Measurements from ENCODE around the gene HARBI1. TPM values are rescaled to one million over a fixed set of nuclear protein-coding genes. Genes with fewer than 3 reads are reported as not detected.

HARBI1 gene
- total RNA-seq, 4 donors from 2014 or later = 0.59 to 5.2 (median 2.6) TPM

- 87 to 88% methylated on average over 8 of the region's 8 CpGs for WGBS, 2 donors
- H3K4me1 ChIP-seq = peaks cover 0 to 12% (median 2%) of the 10 kb centered on the region in 4 donors
- DNase-seq (ENCODE audit: low spot score in 2 of 2) = no peak
- H3K4me3 ChIP-seq = no peak overlapping the region
- TF ChIP-seq CTCF (IDR thresholded peaks at IDR 0.05) = no peak
- peak overlapping the region in 1 of 4 donors; percentile 26 for H3K27ac ChIP-seq
- no peaks in the 10 kb centered on the region for H3K27me3 ChIP-seq
- H3K36me3 ChIP-seq = peaks cover 0 to 61% (median 8%) of the 10 kb centered on the region in 3 donors
- H3K9me3 ChIP-seq = no peaks in the 10 kb centered on the region
Observed at GRCh38 chr11:46642627-46643335, 25.8 kb upstream of the HARBI1 start.

DNA sequence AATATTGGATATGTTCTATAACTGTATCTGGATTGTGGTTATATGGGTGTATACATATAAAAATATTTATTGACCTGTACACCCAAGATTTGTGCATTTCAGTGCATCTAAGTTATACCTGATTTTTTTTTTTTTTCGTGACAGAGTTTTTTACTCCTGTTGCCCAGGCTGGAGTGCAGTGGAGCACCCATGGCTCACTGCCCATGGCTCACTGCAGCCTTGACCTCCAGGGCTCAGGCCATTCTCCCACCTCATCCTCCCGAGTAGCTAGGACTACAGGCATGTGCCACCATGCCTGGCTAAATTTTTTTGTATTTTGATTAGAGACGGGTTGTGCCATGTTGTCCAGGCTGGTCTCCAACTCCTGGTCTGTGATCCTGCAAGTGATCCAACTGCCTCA lies 24.6 kb upstream of the HARBI1 start:
- no peaks in the 10 kb centered on the region for H3K27me3 ChIP-seq
- H3K4me1 ChIP-seq = peaks cover 0 to 6% (median 0%) of the 10 kb centered on the region in 4 donors
- no peak for DNase-seq (ENCODE audit: low spot score in 2 of 2)
- no peaks in the 10 kb centered on the region for H3K9me3 ChIP-seq
- H3K27ac ChIP-seq = no peak overlapping the region
- peaks cover 0 to 54% (median 5%) of the 10 kb centered on the region in 3 donors for H3K36me3 ChIP-seq
- no peak for TF ChIP-seq POLR2A (IDR thresholded peaks at IDR 0.05)
- H3K4me3 ChIP-seq = no peak overlapping the region
- 84 to 87% methylated on average over 3 of the region's 3 CpGs for WGBS, 2 donors

- H3K36me3 ChIP-seq = peaks cover 0 to 48% (median 0%) of the 10 kb centered on the region in 3 donors
- H3K4me3 ChIP-seq = no peak overlapping the region
- 93 to 97% methylated on average over 6 of the region's 6 CpGs for WGBS, 2 donors
- no peaks in the 10 kb centered on the region for H3K27me3 ChIP-seq
- no peak for TF ChIP-seq CTCF (IDR thresholded peaks at IDR 0.05)
- no peak for TF ChIP-seq EP300 (IDR thresholded peaks at IDR 0.05)
- TF ChIP-seq POLR2A (IDR thresholded peaks at IDR 0.05) = no peak
- H3K9me3 ChIP-seq = no peaks in the 10 kb centered on the region
- H3K4me1 ChIP-seq = peaks cover 0 to 14% (median 3%) of the 10 kb centered on the region in 4 donors
- DNase-seq (ENCODE audit: low spot score in 2 of 2) = no peak
- no peak overlapping the region for H3K27ac ChIP-seq
Observed at GRCh38 chr11:46640036-46640788, 23.2 kb upstream of the HARBI1 start.

DNA sequence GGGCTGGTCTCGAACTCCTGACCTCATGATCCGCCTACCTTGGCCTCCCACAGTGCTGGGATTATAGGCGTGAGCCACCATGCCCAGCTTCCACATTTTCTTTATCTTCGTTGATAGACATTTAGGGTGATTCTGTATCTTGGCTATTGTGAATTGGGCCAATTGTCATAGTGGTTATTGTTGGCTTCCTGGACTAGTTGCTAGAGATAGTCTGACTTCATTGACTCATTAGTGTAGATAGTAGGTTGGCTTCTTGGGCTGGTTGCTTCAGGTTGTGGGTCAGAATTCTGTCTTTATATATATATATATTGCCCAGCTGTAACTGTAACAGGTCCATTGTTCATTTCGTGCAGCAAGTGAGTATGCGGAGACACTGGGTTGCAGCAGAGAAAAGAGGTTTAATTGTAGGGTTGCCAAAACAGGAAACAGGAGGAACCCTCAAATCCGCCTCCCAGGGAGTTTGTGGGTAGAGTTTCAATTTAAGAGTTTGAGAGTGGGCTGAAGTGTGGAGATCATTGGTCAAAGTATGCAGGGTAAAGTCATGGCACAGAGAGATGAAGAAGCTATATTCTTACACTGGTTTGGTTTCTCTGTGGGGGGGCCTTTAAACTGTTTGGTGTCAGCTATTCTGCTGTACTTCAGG lies 22.3 kb upstream of the HARBI1 start:
- peaks cover 0 to 12% (median 3%) of the 10 kb centered on the region in 4 donors for H3K4me1 ChIP-seq
- DNase-seq (ENCODE audit: low spot score in 2 of 2) = no peak
- WGBS, 2 donors = 84 to 88% methylated on average over 7 of the region's 7 CpGs
- peaks cover 0 to 55% (median 0%) of the 10 kb centered on the region in 3 donors for H3K36me3 ChIP-seq
- no peaks in the 10 kb centered on the region for H3K9me3 ChIP-seq
- TF ChIP-seq EP300 (IDR thresholded peaks at IDR 0.05) = no peak
- no peak for TF ChIP-seq CTCF (IDR thresholded peaks at IDR 0.05)
- no peak for TF ChIP-seq POLR2A (IDR thresholded peaks at IDR 0.05)
- H3K27me3 ChIP-seq = no peaks in the 10 kb centered on the region
- H3K4me3 ChIP-seq = no peak overlapping the region
- H3K27ac ChIP-seq = no peak overlapping the region

- Histone ChIP-seq H3K27ac (no peak overlapping the region), H3K9me3 (no peaks in the 10 kb centered on the region), H3K4me3 (no peak overlapping the region), H3K36me3 (peaks cover 0 to 63% (median 0%) of the 10 kb centered on the region in 3 donors), H3K4me1 (peaks cover 0 to 11% (median 3%) of the 10 kb centered on the region in 4 donors), H3K27me3 (no peaks in the 10 kb centered on the region)
- DNase-seq (ENCODE audit: low spot score in 2 of 2) = no peak
- no peak for TF ChIP-seq EP300 (IDR thresholded peaks at IDR 0.05)
- no peak for TF ChIP-seq CTCF (IDR thresholded peaks at IDR 0.05)
- TF ChIP-seq POLR2A (IDR thresholded peaks at IDR 0.05) = no peak
- WGBS, 2 donors = 72 to 76% methylated on average over 5 of the region's 5 CpGs
Observed at GRCh38 chr11:46637546-46637945, 20.5 kb upstream of the HARBI1 start.
